ENCODE data around the gene ZKSCAN8. TPM values are rescaled to one million over a fixed set of nuclear protein-coding genes. Genes with fewer than 3 reads are reported as not detected.

The ZKSCAN8 gene
- total and polyA plus RNA-seq, 5 donors = 5.5 to 18.2 (median 15.8) TPM

GRCh38 chr6:28139860-28140543 is 1.7 kb upstream of the ZKSCAN8 start:
- H3K4me1 ChIP-seq (ENCODE audit: control insufficient read depth, insufficient read depth, low read length) = no peaks in the 10 kb centered on the region
- H3K4me3 ChIP-seq (ENCODE audit: low read length) = peak overlapping the region; percentile 16
- H3K9me3 ChIP-seq (ENCODE audit: control insufficient read depth, low read length) = no peaks in the 10 kb centered on the region
- 67% methylated on average over 9 of the region's 9 CpGs for WGBS
- H3K27ac ChIP-seq (ENCODE audit: low read length) = no peak overlapping the region
- ATAC-seq = no peak
- intact Hi-C loops (cut with DNase I) = loop anchor here (10.0 kb wide), 4 partner anchors 75 to 215 kb away; partner anchors contain the start of genes NKAPL (in 2 of the 4), ZKSCAN4 (in 2 of the 4) and ZSCAN9 (in 1 of the 4)
- no peak for DNase-seq
- H3K27me3 ChIP-seq (ENCODE audit: control insufficient read depth, insufficient read depth) = no peaks in the 10 kb centered on the region

GRCh38 chr6:28140616-28141015 is 1.1 kb upstream of the ZKSCAN8 start:
- intact Hi-C loops (cut with DNase I) = loop anchor here in 2 of 4 donors (10.0 kb wide), 2 partner anchors 74 to 84 kb away; partner anchors contain the start of gene ZSCAN9 (in 1 of the 2)
- H3K27ac ChIP-seq (ENCODE audit: low read length) = no peak overlapping the region
- ATAC-seq = no peak
- WGBS = 68% methylated on average over 5 of the region's 5 CpGs
- H3K27me3 ChIP-seq (ENCODE audit: control insufficient read depth, insufficient read depth) = no peaks in the 10 kb centered on the region
- no peak for DNase-seq
- H3K4me1 ChIP-seq (ENCODE audit: control insufficient read depth, insufficient read depth, low read length) = no peaks in the 10 kb centered on the region
- no peaks in the 10 kb centered on the region for H3K9me3 ChIP-seq (ENCODE audit: control insufficient read depth, low read length)
- H3K4me3 ChIP-seq (ENCODE audit: low read length) = peak overlapping the region; percentile 16

DNA sequence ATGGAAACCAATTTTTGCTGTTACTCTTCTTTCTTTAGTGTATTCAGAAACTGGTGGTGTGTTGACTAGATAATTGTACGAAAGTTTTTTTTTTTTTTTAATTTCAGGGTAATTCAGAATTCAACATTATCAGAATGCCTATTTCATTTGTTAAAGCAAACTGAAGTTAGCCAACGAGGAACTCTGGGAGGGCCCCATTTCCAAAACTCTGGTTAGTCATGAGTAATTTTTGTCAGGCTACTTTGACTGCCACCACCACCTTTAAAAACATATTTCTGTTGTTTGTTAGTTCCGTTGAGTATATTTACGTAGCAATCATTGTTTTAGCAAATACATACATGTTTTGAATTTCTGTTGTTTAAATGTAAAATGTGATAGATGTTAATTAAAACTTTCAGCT is 763 bp downstream of the ZKSCAN8 start:
- intact Hi-C loops (cut with DNase I) = loop anchor here in 2 of 4 donors (10.0 kb wide), 2 partner anchors 72 to 82 kb away; partner anchors contain the start of gene ZSCAN9 (in 1 of the 2)
- H3K4me1 ChIP-seq (ENCODE audit: control insufficient read depth, insufficient read depth, low read length) = no peaks in the 10 kb centered on the region
- 11% methylated on average over 4 of the region's 4 CpGs for WGBS
- DNase-seq (no peak), ATAC-seq (no peak)
- no peaks in the 10 kb centered on the region for H3K9me3 ChIP-seq (ENCODE audit: control insufficient read depth, low read length)
- peak overlapping the region; percentile 94 for H3K4me3 ChIP-seq (ENCODE audit: low read length)
- no peaks in the 10 kb centered on the region for H3K27me3 ChIP-seq (ENCODE audit: control insufficient read depth, insufficient read depth)
- no peak overlapping the region for H3K27ac ChIP-seq (ENCODE audit: low read length)

DNA sequence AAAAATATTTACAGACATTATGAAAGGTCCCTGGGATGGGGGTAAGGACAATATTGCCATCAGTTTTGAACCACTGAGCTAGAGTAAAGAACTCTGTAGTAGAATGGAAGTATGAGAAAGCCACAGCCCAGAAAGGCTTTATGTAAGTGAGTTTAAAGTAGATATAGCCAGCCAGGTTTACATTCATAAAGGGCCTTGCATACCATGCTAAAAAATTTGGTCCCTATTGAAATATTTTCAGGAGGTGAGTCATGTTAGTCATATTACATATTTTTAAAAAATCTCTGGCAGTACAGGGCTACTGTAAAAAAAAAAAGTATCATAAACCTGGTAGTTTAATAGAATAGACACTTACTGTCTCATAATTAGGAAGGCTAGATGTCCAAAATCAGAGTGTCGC is 3.5 kb downstream of the ZKSCAN8 start:
- 95% methylated on average over 1 of the region's 1 CpG for WGBS
- intact Hi-C loops (cut with DNase I) = loop anchor here in 2 of 4 donors (10.0 kb wide), 2 partner anchors 70 to 80 kb away; partner anchors contain the start of gene ZSCAN9 (in 1 of the 2)
- no peak for DNase-seq

DNA sequence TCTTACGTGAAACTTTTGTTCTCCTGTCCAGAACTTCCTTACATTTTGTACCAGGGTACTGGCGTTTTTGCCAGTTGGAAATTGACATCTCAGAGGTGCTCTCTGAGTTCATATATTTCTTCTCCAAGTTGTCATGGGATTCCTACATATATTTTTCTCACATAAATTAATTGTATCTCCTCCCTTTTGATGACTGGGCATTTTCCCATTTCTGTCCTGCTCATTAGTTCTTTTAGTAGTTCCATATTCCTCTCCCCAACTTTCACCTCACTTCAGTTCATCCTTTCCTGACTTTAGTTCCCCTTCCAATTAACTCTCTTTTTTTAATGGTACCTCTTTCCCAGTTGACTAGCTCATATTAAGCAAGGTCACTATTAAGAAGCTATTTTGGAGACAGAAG is 10.8 kb downstream of the ZKSCAN8 start:
- intact Hi-C loops (cut with DNase I) = no loop called here
- 95% methylated on average over 2 of the region's 2 CpGs for WGBS
- DNase-seq = no peak
- Histone ChIP-seq H3K4me1 (ENCODE audit: control insufficient read depth, insufficient read depth, low read length) (no peaks in the 10 kb centered on the region), H3K9me3 (ENCODE audit: control insufficient read depth, low read length) (no peaks in the 10 kb centered on the region), H3K27me3 (ENCODE audit: control insufficient read depth, insufficient read depth) (no peaks in the 10 kb centered on the region), H3K4me3 (ENCODE audit: low read length) (no peak overlapping the region), H3K27ac (ENCODE audit: low read length) (no peak overlapping the region)
- ATAC-seq = no peak

More for the DNA sequence above, 3.5 kb downstream of the ZKSCAN8 start:
- Histone ChIP-seq H3K4me1 (ENCODE audit: control insufficient read depth, insufficient read depth, low read length) (no peaks in the 10 kb centered on the region), H3K27me3 (ENCODE audit: control insufficient read depth, insufficient read depth) (no peaks in the 10 kb centered on the region), H3K9me3 (ENCODE audit: control insufficient read depth, low read length) (no peaks in the 10 kb centered on the region), H3K4me3 (ENCODE audit: low read length) (no peak overlapping the region), H3K27ac (ENCODE audit: low read length) (no peak overlapping the region)
- ATAC-seq = no peak

DNA sequence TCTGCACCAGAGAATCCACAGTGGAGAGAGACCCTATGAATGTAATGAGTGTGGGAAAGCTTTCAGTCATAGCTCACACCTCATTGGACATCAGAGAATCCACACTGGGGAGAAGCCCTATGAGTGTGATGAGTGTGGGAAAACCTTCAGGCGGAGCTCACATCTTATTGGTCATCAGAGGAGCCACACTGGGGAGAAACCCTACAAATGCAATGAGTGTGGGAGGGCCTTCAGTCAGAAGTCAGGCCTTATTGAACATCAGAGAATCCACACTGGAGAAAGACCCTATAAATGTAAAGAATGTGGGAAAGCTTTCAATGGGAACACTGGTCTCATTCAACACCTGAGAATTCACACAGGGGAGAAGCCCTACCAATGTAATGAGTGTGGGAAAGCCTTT is 11.9 kb downstream of the ZKSCAN8 start:
- no peak overlapping the region for H3K4me3 ChIP-seq (ENCODE audit: low read length)
- intact Hi-C loops (cut with DNase I) = no loop called here
- ATAC-seq (no peak), DNase-seq (no peak)
- no peaks in the 10 kb centered on the region for H3K27me3 ChIP-seq (ENCODE audit: control insufficient read depth, insufficient read depth)
- H3K9me3 ChIP-seq (ENCODE audit: control insufficient read depth, low read length) = no peaks in the 10 kb centered on the region
- WGBS = 98% methylated on average over 1 of the region's 1 CpG
- H3K27ac ChIP-seq (ENCODE audit: low read length) = no peak overlapping the region
- no peaks in the 10 kb centered on the region for H3K4me1 ChIP-seq (ENCODE audit: control insufficient read depth, insufficient read depth, low read length)

- H3K4me1 ChIP-seq (ENCODE audit: control insufficient read depth, insufficient read depth, low read length) = no peaks in the 10 kb centered on the region
- H3K9me3 ChIP-seq (ENCODE audit: control insufficient read depth, low read length) = no peaks in the 10 kb centered on the region
- no peak for ATAC-seq
- H3K27me3 ChIP-seq (ENCODE audit: control insufficient read depth, insufficient read depth) = no peaks in the 10 kb centered on the region
- intact Hi-C loops (cut with DNase I) = no loop called here
- H3K27ac ChIP-seq (ENCODE audit: low read length) = no peak overlapping the region
- DNase-seq = no peak
- H3K4me3 ChIP-seq (ENCODE audit: low read length) = no peak overlapping the region
Measured at GRCh38 chr6:28154357-28154756, 12.7 kb downstream of the ZKSCAN8 start.

DNA sequence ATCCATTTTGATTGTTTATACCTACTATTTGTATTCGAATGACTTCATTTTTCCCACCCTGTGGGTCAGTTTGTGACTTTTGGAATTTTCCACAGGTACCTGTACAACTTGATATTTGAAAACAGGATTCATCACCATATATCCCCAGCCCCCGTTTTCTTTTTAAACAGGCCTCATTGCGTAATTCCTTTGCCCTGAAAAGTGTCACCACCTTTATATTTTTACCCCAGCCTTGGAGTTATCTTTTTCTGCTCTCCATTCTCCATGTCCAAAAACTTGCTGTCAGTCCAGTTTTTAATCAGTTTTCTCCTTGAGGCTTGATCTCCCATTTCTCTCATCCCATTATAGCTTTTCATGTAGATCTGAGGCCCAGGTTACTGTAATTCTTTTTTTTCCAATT is 16.6 kb downstream of the ZKSCAN8 start:
- Histone ChIP-seq H3K27ac (ENCODE audit: low read length) (no peak overlapping the region), H3K9me3 (ENCODE audit: control insufficient read depth, low read length) (no peaks in the 10 kb centered on the region), H3K27me3 (ENCODE audit: control insufficient read depth, insufficient read depth) (no peaks in the 10 kb centered on the region), H3K4me3 (ENCODE audit: low read length) (no peak overlapping the region), H3K4me1 (ENCODE audit: control insufficient read depth, insufficient read depth, low read length) (no peaks in the 10 kb centered on the region)
- 92% methylated on average over 3 of the region's 3 CpGs for WGBS
- intact Hi-C loops (cut with DNase I) = no loop called here
- DNase-seq (no peak), ATAC-seq (no peak)

DNA sequence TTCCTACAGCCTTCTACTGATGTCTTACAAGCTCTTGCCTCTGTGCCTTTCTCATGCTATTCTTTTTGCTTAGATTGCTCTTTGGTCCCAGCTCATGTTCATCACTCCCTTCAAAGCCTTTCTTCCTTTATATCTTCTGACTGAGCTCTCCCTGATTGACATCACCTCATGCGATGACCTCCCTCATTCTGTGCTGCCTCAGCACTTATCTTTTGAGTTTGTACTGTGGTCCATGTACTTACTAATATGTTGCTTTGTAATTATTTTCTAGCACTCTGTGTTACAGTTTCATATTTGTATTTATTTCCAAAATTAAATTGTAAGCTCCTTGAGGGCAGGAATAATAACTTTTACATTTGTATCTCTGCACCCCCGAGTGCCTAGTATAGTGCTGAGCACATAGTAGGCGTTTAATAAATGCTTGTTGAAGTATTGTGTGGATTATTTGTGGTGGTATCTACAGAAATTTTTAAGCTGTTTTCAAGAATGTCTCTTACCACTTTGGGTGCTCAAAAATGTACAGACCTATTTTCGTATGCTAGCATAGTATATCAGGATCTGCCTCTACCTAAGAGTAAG is 17.4 kb downstream of the ZKSCAN8 start:
- no peaks in the 10 kb centered on the region for H3K9me3 ChIP-seq (ENCODE audit: control insufficient read depth, low read length)
- ATAC-seq (no peak), DNase-seq (no peak)
- no peak overlapping the region for H3K4me3 ChIP-seq (ENCODE audit: low read length)
- WGBS = 93% methylated on average over 4 of the region's 4 CpGs
- no peaks in the 10 kb centered on the region for H3K4me1 ChIP-seq (ENCODE audit: control insufficient read depth, insufficient read depth, low read length)
- H3K27me3 ChIP-seq (ENCODE audit: control insufficient read depth, insufficient read depth) = no peaks in the 10 kb centered on the region
- intact Hi-C loops (cut with DNase I) = no loop called here
- H3K27ac ChIP-seq (ENCODE audit: low read length) = no peak overlapping the region

- DNase-seq = no peak
- Histone ChIP-seq H3K9me3 (ENCODE audit: control insufficient read depth, low read length) (no peaks in the 10 kb centered on the region), H3K27ac (ENCODE audit: low read length) (no peak overlapping the region), H3K27me3 (ENCODE audit: control insufficient read depth, insufficient read depth) (no peaks in the 10 kb centered on the region), H3K4me3 (ENCODE audit: low read length) (no peak overlapping the region), H3K4me1 (ENCODE audit: control insufficient read depth, insufficient read depth, low read length) (no peaks in the 10 kb centered on the region)
- no peak for ATAC-seq
- WGBS = 77% methylated on average over 2 of the region's 2 CpGs
- intact Hi-C loops (cut with DNase I) = no loop called here
Measured at GRCh38 chr6:28160233-28160632, 18.6 kb downstream of the ZKSCAN8 start.

DNA sequence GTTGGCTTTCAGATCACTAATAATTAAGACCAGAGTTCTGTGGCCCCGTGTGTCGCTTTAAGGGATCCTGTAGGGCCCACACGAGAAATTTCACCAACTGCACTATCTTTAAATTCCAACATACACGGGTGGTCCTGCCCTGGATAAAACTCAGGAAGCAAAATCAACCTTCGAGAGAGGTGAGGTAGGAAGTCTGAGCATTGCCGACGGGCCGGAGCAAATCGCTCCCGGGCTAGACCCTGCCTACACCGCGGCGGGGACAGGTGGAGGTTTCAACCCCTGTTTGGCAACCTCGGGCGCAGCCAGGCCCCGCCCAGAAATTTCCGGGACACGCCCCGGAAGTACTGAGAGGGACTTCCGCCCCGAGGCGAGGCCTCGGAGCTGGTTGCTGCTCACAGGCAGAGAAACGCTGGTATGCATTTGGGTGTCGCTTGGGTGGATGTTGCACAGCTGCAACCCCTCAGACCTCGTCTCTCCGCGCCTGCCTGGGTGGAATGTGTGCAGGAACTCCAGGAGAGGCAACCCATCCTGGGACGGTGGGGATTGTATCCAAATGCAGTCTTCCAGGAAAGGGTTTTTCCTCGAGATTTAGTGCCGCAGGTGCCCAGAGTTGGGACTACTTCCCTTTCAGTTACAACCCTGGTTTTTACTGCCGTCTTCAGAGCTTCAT is 19.9 kb downstream of the ZKSCAN8 start:
- no peaks in the 10 kb centered on the region for H3K27me3 ChIP-seq (ENCODE audit: control insufficient read depth, insufficient read depth)
- H3K9me3 ChIP-seq (ENCODE audit: control insufficient read depth, low read length) = no peaks in the 10 kb centered on the region
- peak overlapping the region; percentile 74 for H3K4me3 ChIP-seq (ENCODE audit: low read length)
- ATAC-seq (peak; percentile 96), DNase-seq (peak; percentile 78 to 91 (median 89))
- intact Hi-C loops (cut with DNase I) = no loop called here
- no peak overlapping the region for H3K27ac ChIP-seq (ENCODE audit: low read length)
- H3K4me1 ChIP-seq (ENCODE audit: control insufficient read depth, insufficient read depth, low read length) = no peaks in the 10 kb centered on the region
- 10% methylated on average over 32 of the region's 32 CpGs for WGBS

Measured in right cardiac atrium (tissue), 5 donors.